Naive B cell (primary cell): ENCODE results near the gene PHKA1. TPM values are rescaled to one million over a fixed set of nuclear protein-coding genes. Genes with fewer than 3 reads are reported as not detected.
"Not testable (repeated sequence)": the region's sequence is repeated elsewhere in the genome, so short reads cannot be mapped to it uniquely, and the experiment has no call there.

ENCODE experiments used
- ATAC-seq, 2 donors: fragments of 150-1000 bp; cut with Tn5 transposase; 2 replicates each; pipeline ENCODE4 v1.10.0; 2021; ENCODE audit warnings: low read depth in 2 of 2, mild to moderate bottlenecking in 2 of 2, moderate library complexity in 2 of 2
- DNase-seq: peaks from one replicate; pipeline ENCODE4 v3.0.0; 2022
- H3K27ac Mint-ChIP-seq, 6 donors: one replicate each; pipeline ENCODE4 v1.8.0; 2020 to 2022; ENCODE audit warnings: mild to moderate bottlenecking in 6 of 6, mixed read lengths in 6 of 6, moderate library complexity in 5 of 6, inconsistent platforms in 2 of 6
- H3K27me3 Mint-ChIP-seq, 3 donors: one replicate each; pipeline ENCODE4 v1.8.0; 2021 to 2022; ENCODE audit warnings: mixed read lengths in 3 of 3, mild to moderate bottlenecking in 1 of 3
- H3K36me3 Mint-ChIP-seq, 2 donors: one replicate each; pipeline ENCODE4 v1.8.0; 2020 to 2022; ENCODE audit warnings: mixed read lengths in 2 of 2, inconsistent platforms in 1 of 2, mild to moderate bottlenecking in 1 of 2
- H3K4me1 Mint-ChIP-seq, 3 donors: one replicate each; pipeline ENCODE4 v1.8.0; 2020 to 2022; ENCODE audit warnings: mixed read lengths in 3 of 3, inconsistent platforms in 1 of 3, mild to moderate bottlenecking in 1 of 3, moderate library complexity in 1 of 3
- H3K4me3 Mint-ChIP-seq, 8 donors: one replicate each; pipeline ENCODE4 v1.8.0; 2020 to 2022; ENCODE audit warnings: mild to moderate bottlenecking in 8 of 8, mixed read lengths in 8 of 8, moderate library complexity in 8 of 8, inconsistent platforms in 2 of 8
- H3K9me3 Mint-ChIP-seq, 7 donors: one replicate each; pipeline ENCODE4 v1.8.0; 2020 to 2022; ENCODE audit warnings: mixed read lengths in 7 of 7, mild to moderate bottlenecking in 5 of 7, inconsistent platforms in 2 of 7, moderate library complexity in 1 of 7
- polyA plus RNA-seq, 6 donors: library from polyadenylated mRNA; unstranded; fragments of 300-500 nt; fragmentation: Illumina TruSeq; gene quantifications; one replicate each; pipeline ENCODE4 v1.2.3, GENCODE V29; 2021; ENCODE audit warnings: low read depth in 6 of 6

Gene PHKA1
- polyA plus RNA-seq, 6 donors from 2014 or later, result not detected

DNA sequence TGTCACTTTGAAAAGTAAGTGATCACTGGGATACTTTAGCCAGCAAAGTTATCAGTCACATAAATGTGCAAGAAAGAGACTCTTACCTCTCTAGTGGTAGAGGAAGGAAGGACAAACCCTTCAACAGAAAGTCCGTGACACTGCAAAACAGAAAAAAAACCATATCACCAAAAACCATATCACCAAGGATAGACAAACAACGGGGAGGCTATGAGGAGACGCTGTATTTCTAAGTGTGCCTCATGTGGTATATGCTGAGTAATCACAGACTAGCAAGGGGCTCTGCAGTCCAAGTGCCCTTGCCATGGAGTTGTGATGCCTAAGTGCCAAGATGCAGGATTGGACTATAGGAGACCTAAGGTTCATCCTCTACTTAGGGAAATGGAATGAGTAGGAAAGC lies 129.9 kb downstream of the PHKA1 start:
- Mint-ChIP-seq H3K27me3 (peaks cover 0 to 8% (median 7%) of the 10 kb centered on the region in 3 donors), H3K9me3 (peaks cover 0 to 7% (median 5%) of the 10 kb centered on the region in 7 donors), H3K36me3 (no peaks in the 10 kb centered on the region), H3K27ac (no peak overlapping the region), H3K4me3 (no peak overlapping the region), H3K4me1 (no peaks in the 10 kb centered on the region)
- DNase-seq (no peak), ATAC-seq (no peak)

DNA sequence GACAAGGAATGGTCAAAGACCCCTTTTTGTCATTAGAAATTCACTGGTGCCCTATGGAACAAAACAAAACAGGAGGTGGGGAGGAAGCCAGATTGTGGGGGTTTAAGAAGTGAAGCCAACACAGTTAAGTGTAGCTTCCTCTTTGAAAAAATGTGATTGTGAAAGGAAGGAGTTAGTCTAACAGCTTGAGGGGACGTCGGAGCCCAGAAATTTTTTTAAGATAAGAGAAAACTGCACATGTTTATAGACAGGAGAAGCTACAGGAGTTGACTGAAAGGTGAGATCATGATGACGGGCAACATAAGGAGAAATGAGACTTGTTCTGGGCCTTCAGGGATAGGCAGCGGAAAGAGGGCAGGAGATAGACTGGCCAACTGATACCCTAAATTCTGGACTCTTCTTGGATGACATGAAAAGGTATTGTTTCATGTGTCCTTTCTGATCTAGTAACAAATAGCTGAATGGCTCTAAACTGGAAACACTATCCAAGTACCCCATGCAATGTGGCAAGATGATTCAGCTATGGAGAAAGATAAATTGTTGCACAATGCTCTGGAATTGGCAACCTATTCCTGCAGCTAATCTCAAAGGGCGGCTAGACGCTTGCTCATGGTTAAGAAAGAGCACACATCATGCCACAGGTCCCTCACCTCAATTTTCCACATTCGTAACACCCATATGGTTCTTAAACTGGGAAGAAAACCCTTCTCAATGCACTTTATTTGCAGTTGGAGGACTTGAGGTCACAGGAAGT lies 137.8 kb downstream of the PHKA1 start:
- ATAC-seq (no peak), DNase-seq (no peak)
- H3K4me1 Mint-ChIP-seq, result peaks cover 0 to 10% (median 5%) of the 10 kb centered on the region in 3 donors
- H3K9me3 Mint-ChIP-seq, result no peaks in the 10 kb centered on the region
- no peak overlapping the region for H3K27ac Mint-ChIP-seq
- no peaks in the 10 kb centered on the region for H3K36me3 Mint-ChIP-seq
- peaks cover 0 to 10% (median 4%) of the 10 kb centered on the region in 3 donors for H3K27me3 Mint-ChIP-seq
- H3K4me3 Mint-ChIP-seq, result peak overlapping the region in 1 of 8 donors; percentile 54

DNA sequence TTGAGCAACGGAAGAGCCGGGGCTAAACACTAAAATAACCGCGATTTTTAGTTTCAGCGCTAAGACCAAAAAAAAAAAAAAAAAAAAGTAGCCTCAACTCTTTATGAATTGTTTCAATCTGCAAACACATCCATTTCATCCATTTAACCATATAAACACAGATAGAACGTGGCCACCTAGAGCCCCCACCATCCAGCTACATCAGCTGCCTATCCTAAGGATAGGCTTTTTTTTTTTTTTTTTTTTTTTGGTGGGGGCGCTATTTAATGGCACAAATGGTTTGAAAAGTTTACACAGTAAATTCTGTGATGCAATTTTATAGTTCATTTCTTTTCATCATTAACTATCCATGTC lies 141.0 kb downstream of the PHKA1 start:
- H3K27me3 Mint-ChIP-seq, result peaks cover 0 to 10% (median 4%) of the 10 kb centered on the region in 3 donors
- DNase-seq (no peak), ATAC-seq (peak; percentile 11 to 14)
- no peaks in the 10 kb centered on the region for H3K36me3 Mint-ChIP-seq
- peak overlapping the region; percentile 87 to 99 (median 96) for H3K4me3 Mint-ChIP-seq
- peaks cover 0 to 14% (median 5%) of the 10 kb centered on the region in 3 donors for H3K4me1 Mint-ChIP-seq
- H3K27ac Mint-ChIP-seq, result peak overlapping the region in 2 of 6 donors; percentile 83 to 87
- no peaks in the 10 kb centered on the region for H3K9me3 Mint-ChIP-seq

DNA sequence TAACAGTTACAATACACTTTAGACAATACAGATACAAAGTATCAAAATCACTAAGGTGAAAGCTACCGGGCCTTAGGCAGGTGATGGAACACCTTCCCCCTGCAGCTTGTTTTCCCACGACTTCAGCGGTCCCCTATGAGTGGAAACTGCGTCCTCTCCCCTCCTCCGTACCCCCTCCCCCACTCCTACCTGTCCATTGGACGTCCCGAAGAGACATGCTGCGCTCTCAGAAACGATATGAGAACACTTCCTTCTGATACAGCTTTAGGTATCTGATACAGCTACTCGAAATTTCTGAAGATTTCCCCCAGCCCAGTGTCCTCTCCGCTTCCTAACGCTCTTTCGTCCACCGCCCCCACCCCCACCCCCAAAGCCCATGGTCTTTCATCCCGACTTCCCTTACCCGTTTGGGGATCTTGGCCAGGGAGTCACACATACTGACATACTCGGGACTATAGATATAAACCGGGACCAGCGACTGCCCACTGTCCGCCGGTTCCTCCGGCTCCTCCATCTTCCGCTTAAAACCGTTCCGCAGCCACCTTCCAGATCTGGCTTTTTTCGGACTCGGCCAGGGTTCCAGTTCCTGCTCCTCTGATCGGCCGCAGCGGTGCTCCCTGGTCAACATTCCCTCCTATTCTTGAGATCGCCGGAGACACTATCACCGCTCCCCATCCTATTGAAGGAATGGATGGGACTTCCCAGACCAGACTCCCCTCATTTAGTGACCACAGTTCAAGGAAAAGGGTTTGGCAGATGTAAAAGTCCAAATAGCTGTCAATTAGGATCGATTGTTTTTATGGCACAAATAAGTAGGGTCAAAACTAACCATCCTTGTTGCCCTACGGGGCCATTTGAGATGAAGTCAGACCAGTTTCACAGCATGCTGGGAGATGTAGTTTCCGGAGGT lies 141.6 kb downstream of the PHKA1 start, which contains the start of gene HDAC8:
Gene HDAC8 (minus strand): TSS at position 596 of the 910 bp plus-strand sequence. CDS start 82 bp downstream, at position 514.
- H3K27me3 Mint-ChIP-seq, result peaks cover 0 to 10% (median 4%) of the 10 kb centered on the region in 3 donors
- ATAC-seq, result peak; percentile 91
- peak within 1 kb of the TSS; percentile 87 to 99 (median 96) for H3K4me3 Mint-ChIP-seq
- peak within 1 kb of the TSS in 4 of 6 donors; percentile 83 to 93 (median 89) for H3K27ac Mint-ChIP-seq
- peaks cover 0 to 14% (median 5%) of the 10 kb centered on the region in 3 donors for H3K4me1 Mint-ChIP-seq
- H3K9me3 Mint-ChIP-seq, result no peaks in the 10 kb centered on the region
- H3K36me3 Mint-ChIP-seq, result no peaks in the 10 kb centered on the region
- peak; percentile 44 for DNase-seq

DNA sequence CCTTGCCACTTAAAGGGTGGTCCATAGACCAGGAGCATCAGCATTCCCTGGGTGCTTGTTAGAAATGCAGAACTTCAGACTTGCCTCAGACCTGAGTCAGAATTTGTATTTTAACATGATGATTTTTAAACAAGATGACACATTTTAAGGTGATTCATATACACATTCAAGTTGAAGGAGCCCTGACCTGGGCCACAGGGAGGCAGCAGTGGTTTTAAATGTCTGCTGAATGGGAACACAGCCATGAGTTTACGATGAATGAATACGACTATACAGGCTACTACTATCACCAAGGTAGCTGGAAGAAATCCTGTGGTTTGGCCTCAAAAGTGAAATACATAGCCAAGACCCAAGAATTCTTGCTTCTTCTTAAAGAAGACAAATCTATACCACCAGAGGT lies 144.3 kb downstream of the PHKA1 start:
- H3K9me3 Mint-ChIP-seq, result no peaks in the 10 kb centered on the region

DNA sequence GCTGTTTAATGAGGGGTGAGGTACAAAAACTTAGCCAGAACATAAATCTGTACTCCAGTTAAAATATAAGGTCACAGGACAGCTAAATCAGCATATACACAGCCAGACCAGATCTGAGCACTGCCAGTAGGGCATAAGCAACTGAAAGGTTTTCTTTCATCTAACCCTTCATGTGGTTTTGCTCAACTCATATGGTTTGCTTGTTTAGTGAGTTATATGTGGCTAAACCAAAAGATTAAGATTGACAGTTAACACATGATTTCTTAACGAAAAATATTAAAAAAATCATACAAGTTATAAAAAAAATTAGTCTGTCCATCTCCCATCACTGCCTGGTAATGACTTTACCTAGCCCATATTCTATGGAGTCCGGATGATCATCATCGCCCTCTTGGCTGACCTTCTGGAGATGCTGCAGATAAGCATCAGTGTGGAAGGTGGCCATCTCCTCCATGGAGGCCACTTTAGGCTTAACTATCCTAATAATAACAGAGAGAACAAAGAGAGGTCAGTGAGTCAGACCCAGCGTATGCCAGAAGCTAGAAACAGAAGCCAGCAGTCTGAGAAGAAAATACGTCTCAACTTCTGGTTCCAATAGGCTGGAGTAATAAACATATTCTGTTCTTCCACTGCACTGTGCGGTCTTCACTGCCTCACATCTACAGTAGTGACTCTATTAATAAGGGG lies 145.6 kb downstream of the PHKA1 start:
- Mint-ChIP-seq H3K4me1 (peaks cover 0 to 14% (median 5%) of the 10 kb centered on the region in 3 donors), H3K36me3 (no peaks in the 10 kb centered on the region), H3K27me3 (no peaks in the 10 kb centered on the region), H3K27ac (no peak overlapping the region), H3K9me3 (no peaks in the 10 kb centered on the region), H3K4me3 (no peak overlapping the region)
- ATAC-seq, result no peak
- no peak for DNase-seq

More for the DNA sequence above, 144.3 kb downstream of the PHKA1 start:
- DNase-seq (no peak), ATAC-seq (no peak)
- Mint-ChIP-seq H3K27me3 (no peaks in the 10 kb centered on the region), H3K4me1 (peaks cover 0 to 14% (median 5%) of the 10 kb centered on the region in 3 donors), H3K4me3 (peak overlapping the region in 2 of 8 donors; percentile 2 to 23), H3K27ac (no peak overlapping the region), H3K36me3 (no peaks in the 10 kb centered on the region)

DNA sequence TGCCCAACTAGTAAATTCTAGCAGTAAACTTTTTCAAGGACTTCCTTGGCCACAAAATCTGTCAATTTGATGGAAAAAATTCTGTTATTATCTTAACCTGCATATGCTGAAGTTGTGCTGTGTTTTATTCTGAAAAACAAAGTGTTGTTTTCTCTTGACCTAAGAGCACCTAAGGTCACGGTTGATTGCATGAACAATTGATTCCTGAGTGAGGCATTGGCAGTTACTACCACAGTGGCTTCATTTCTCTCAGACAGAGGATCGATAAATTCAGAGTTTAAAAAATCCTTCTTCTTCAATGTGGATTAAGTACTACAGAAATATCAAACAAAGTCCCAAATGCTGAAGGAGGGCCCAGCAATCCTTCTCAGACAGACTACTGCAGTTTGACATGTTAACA lies 147.7 kb downstream of the PHKA1 start:
- no peak overlapping the region for H3K4me3 Mint-ChIP-seq
- H3K27ac Mint-ChIP-seq, result no peak overlapping the region
- no peaks in the 10 kb centered on the region for H3K27me3 Mint-ChIP-seq
- peaks cover 0 to 4% (median 0%) of the 10 kb centered on the region in 3 donors for H3K4me1 Mint-ChIP-seq
- DNase-seq, result no peak
- no peak for ATAC-seq
- H3K36me3 Mint-ChIP-seq, result peaks cover 0 to 7% of the 10 kb centered on the region in 2 donors
- H3K9me3 Mint-ChIP-seq, result no peaks in the 10 kb centered on the region

DNA sequence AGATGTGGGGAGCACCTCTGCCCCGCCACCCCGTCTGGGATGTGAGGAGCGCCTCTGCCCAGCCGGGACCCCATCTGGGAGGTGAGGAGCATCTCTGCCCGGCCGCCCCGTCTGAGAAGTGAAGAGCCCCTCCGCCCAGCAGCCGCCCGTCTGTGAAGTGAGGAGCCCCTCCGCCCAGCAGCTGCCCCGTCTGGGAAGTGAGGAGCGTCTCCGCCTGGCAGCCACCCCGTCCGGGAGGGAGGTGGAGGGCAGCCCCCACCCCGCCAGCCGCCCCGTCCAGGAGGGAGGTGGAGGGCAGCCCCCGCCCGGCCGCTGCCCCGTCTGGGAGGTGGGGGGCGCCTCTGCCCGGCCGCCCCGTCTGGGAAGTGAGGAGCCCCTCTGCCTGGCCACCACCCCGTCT lies 154.5 kb downstream of the PHKA1 start:
- not testable (repeated sequence) for ATAC-seq, DNase-seq, H3K27me3 Mint-ChIP-seq, H3K27ac Mint-ChIP-seq, H3K9me3 Mint-ChIP-seq, H3K4me3 Mint-ChIP-seq, H3K36me3 Mint-ChIP-seq
- peaks cover 8 to 18% (median 11%) of the 10 kb centered on the region in 3 donors for H3K4me1 Mint-ChIP-seq

DNA sequence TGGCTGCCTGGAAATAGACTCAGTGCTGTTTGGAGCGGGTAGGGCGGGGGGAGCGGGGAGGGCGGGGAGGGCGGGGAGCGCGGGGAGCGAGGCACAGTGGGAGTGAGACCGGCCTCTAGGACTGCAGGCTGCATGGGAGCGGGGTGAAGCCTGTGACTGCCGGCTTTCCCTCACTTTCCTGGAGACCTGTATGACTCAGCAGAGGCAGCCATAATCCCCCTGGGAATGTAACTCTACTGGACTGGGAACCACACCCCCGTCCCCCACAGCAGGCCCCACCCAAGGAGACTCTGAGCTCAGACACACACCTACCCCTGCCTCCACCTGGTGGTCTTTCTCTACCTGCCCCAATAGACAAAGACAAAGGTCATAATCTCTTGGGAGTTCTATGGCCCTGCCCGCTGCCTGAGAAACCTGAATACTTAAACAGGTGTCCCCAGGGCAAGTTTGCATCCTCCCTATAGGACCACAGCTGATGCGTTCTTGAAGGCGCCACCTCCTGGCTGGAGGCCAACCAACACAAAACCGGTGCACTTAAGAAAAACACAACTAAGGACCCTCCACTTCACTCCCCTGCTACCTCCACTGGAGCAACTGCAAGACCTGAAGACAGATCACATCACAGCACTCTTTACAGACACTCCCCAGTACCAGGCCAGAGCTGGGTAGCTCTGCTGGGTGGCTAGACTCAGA lies 159.5 kb downstream of the PHKA1 start:
- Mint-ChIP-seq H3K27me3 (no peaks in the 10 kb centered on the region), H3K4me1 (peaks cover 8 to 18% (median 11%) of the 10 kb centered on the region in 3 donors), H3K36me3 (no peaks in the 10 kb centered on the region), H3K4me3 (no peak overlapping the region), H3K9me3 (peaks cover 0 to 4% (median 0%) of the 10 kb centered on the region in 7 donors), H3K27ac (no peak overlapping the region)
- DNase-seq (no peak), ATAC-seq (no peak)

DNA sequence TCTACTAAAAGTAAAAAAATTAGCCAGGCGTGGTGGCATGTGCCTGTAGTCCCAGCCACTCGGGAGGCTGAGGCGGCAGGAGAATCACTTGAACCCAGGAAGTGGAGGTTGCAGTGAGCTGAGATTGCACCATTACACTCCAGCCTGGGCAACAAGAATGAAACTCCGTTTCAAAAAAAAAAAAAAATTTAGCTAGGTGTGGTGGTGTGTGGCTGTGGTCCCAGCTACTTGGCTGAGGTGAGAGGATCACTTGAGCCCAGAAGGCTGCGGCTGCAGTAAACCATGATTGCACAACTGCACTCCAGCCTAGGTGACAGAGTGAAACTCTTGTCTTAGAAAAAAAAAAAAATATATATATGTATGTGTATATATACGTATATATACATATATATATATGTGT lies 161.7 kb downstream of the PHKA1 start:
- not testable (repeated sequence) for H3K27me3 Mint-ChIP-seq, ATAC-seq, DNase-seq, H3K36me3 Mint-ChIP-seq, H3K27ac Mint-ChIP-seq, H3K9me3 Mint-ChIP-seq, H3K4me3 Mint-ChIP-seq
- H3K4me1 Mint-ChIP-seq, result peaks cover 2 to 12% (median 4%) of the 10 kb centered on the region in 3 donors

DNA sequence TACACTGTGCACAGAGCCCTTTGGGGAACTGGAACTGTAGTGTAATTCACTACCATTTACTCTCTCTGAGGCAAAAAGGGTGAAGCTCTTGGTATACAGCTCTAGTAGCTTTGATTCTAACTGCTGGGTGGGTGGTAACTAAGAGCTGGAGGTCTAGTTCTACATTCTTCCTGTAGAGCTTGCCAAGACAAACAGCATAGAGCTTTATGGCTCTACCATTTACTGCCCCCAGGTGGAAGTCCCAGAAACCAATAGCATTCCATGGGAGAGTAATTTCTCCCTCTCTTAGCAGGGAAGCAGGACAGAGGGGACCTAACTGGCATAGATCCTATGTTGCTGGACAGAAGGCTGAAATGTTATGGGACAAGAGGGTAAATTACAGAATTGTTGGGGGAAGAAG lies 168.1 kb downstream of the PHKA1 start:
- no peaks in the 10 kb centered on the region for H3K36me3 Mint-ChIP-seq
- ATAC-seq, result no peak
- H3K4me3 Mint-ChIP-seq, result no peak overlapping the region
- DNase-seq, result no peak
- peaks cover 0 to 2% (median 0%) of the 10 kb centered on the region in 7 donors for H3K9me3 Mint-ChIP-seq
- H3K4me1 Mint-ChIP-seq, result peaks cover 0 to 19% (median 4%) of the 10 kb centered on the region in 3 donors
- H3K27me3 Mint-ChIP-seq, result no peaks in the 10 kb centered on the region
- H3K27ac Mint-ChIP-seq, result peak overlapping the region in 2 of 6 donors; percentile 17 to 27

DNA sequence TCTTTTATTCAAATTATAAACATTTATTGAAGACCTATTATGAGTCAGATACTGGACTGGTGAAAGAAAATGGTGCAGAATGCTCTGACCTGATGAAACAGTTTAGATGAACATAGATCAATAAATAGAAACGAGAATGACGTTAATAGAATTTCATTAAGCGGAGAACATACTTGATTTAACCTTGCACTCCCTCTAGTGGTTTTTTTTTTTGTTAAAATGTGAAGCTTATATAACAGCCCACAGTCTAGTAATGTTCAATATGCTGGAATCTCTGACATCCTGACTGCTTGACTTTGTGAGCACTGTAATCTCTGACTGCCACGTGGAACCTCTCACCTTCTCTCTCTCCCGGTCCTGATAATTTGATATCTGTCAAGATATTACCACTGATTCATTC lies 173.8 kb downstream of the PHKA1 start:
- ATAC-seq (no peak), DNase-seq (no peak)
- H3K4me3 Mint-ChIP-seq, result no peak overlapping the region
- no peaks in the 10 kb centered on the region for H3K36me3 Mint-ChIP-seq
- no peak overlapping the region for H3K27ac Mint-ChIP-seq
- H3K9me3 Mint-ChIP-seq, result no peaks in the 10 kb centered on the region
- H3K4me1 Mint-ChIP-seq, result peaks cover 0 to 17% (median 0%) of the 10 kb centered on the region in 3 donors
- H3K27me3 Mint-ChIP-seq, result no peaks in the 10 kb centered on the region
